IPS DF 6.9 (cell line): ENCODE results near the gene CRYBG1.
"Not testable (repeated sequence)": the region's sequence is repeated elsewhere in the genome, so short reads cannot be mapped to it uniquely, and the experiment has no call there.

Source experiments
- DNase-seq: peaks from one replicate; pipeline ENCODE4 v3.0.0-alpha.2; 2013; ENCODE audit warnings: low read depth, low spot score
- H3K27ac ChIP-seq: one replicate; pipeline ENCODE4 v1.5.1; 2013; ENCODE audit warnings: low read length, control low read depth
- H3K27me3 ChIP-seq: 2 replicates; pipeline ENCODE4 v1.6.1; 2013; ENCODE audit warnings: mild to moderate bottlenecking, low read length; ENCODE audit not compliant: control insufficient read depth, insufficient read depth
- H3K36me3 ChIP-seq: 2 replicates; pipeline ENCODE4 v1.6.1; 2013; ENCODE audit warnings: low read length; ENCODE audit not compliant: control insufficient read depth, insufficient read depth
- H3K4me1 ChIP-seq: 2 replicates; pipeline ENCODE4 v1.6.1; 2013; ENCODE audit warnings: low read length; ENCODE audit not compliant: control insufficient read depth, insufficient read depth
- H3K4me3 ChIP-seq: 2 replicates; pipeline ENCODE4 v1.5.1; 2013; ENCODE audit warnings: mild to moderate bottlenecking, low read length
- H3K9me3 ChIP-seq: 2 replicates; pipeline ENCODE4 v1.6.1; 2013; ENCODE audit warnings: low read length, inconsistent platforms; ENCODE audit not compliant: control insufficient read depth, insufficient read depth
- WGBS: extraction: QIAGEN DNeasy Blood & Tissue Kit; methylation state at CpG from one replicate; pipeline ENCODE4 v1.1.7; 2013; ENCODE audit warnings: mixed read lengths, missing lambda C conversion rate; ENCODE audit not compliant: insufficient read length, insufficient coverage; 5-methylcytosine and 5-hydroxymethylcytosine counted together

Gene CRYBG1

DNA sequence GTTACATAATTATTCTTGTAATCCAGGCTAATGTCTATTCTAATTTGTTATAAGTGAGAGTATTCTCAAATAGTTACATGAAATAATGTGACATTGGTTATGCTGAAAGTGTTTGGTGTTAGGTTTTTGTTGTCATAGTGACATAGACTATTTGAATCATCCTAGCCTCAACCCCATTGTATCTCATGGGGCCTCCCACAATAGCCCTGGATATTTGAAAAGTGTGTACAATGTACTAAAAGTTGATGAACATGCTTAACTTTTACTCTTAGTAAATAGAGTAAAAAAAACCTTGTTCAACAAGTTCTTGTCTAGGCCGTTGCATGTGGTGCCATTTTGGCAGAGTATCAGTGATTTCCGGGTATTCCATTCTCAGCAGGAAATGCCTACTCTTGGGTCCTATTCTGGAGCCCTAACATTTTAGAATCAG is 185.8 kb downstream of the CRYBG1 start:
- no CpG with 5 or more reads among the region's 2 CpGs for WGBS
- no peak for DNase-seq
- Histone ChIP-seq H3K4me3 (no peak overlapping the region), H3K27me3 (no peaks in the 10 kb centered on the region), H3K36me3 (peaks cover 2% of the 10 kb centered on the region; the same call in 1 of the 2 replicates), H3K9me3 (no peaks in the 10 kb centered on the region), H3K4me1 (0 out of 2 replicates have a peak, but pooled peaks cover 1% of the 10 kb centered on the region), H3K27ac (no peak overlapping the region)

DNA sequence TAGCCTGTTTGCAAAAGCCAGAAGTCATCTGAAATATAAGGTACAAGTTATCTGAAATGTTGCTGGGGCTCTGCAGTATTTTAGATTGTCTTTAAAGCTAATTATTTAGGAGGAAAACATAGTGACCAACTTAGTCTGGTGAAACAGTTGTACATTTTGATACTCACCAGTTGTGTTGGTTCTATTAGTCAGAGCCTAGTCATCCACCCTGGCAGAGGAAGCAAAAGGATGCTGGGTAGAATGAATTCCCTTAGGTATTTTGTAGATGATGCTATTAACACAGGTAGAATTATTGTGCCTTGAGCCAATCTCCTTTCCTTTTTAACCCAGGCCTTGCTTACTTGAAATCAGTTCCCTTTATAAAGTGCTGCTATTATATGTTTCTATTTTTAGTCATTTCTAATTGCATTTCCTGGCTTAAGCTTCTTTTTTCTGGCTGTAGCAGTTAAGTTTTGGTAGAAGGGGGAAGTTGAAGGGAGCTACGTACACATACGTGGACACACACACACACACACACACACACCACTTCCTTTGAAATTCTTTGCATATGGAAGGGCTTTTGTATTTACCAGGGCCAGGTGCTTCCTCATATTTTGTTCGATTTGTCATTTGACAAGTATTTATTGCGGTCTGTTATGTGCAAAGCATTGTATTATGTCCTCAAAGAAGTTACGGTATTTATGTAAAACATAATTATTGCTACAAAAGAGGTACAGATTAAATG is 186.3 kb downstream of the CRYBG1 start:
- Histone ChIP-seq H3K27ac (no peak overlapping the region), H3K9me3 (no peaks in the 10 kb centered on the region), H3K36me3 (peaks cover 2% of the 10 kb centered on the region; the same call in 1 of the 2 replicates), H3K4me3 (no peak overlapping the region), H3K27me3 (no peaks in the 10 kb centered on the region), H3K4me1 (0 out of 2 replicates have a peak, but pooled peaks cover 1% of the 10 kb centered on the region)
- DNase-seq = no peak
- WGBS = no CpG with 5 or more reads among the region's 5 CpGs

DNA sequence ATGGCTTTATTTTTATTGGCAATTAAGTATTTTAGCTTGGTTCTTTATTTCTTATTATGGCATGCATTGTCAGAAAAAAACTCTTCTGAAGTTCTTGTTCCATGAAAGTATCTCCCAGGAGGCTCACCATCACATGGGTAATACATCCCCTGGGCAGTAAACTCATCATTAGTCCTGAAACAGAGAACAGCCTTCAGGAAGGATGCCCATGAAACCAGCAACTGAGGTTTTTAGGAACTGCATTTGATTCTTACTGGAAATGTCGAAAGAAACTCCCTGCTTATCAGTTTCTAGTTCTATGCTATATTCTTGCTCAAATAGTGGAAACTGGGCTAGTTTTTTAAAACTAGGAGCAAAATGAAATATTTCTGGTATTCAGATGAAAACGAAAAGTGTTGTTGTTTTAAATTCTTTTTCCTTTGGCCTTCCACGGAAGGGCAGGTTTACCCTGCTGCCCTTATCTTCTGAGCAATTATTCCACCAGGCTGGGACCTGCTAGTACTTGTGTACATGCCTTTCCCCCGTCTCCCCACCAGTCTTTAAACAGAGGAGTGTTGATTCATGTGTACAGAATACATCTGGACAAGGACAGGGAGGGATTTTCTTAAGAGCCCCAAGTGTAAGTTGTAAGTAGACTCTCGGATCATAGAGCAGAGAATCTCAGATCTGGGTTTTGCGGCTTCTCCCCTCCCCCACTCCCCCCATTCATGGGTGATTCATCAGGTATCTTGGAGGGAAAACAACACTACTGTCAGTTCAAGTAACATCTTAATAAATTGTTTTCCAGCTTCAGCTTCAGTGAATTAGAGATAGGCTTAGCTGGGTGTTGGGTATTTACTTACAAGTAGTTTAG is 187.3 kb downstream of the CRYBG1 start:
- Histone ChIP-seq H3K36me3 (peaks cover 2% of the 10 kb centered on the region; the same call in 1 of the 2 replicates), H3K4me3 (no peak overlapping the region), H3K9me3 (no peaks in the 10 kb centered on the region), H3K4me1 (0 out of 2 replicates have a peak, but pooled peaks cover 1% of the 10 kb centered on the region), H3K27me3 (no peaks in the 10 kb centered on the region), H3K27ac (no peak overlapping the region)
- WGBS = no CpG with 5 or more reads among the region's 6 CpGs
- no peak for DNase-seq

DNA sequence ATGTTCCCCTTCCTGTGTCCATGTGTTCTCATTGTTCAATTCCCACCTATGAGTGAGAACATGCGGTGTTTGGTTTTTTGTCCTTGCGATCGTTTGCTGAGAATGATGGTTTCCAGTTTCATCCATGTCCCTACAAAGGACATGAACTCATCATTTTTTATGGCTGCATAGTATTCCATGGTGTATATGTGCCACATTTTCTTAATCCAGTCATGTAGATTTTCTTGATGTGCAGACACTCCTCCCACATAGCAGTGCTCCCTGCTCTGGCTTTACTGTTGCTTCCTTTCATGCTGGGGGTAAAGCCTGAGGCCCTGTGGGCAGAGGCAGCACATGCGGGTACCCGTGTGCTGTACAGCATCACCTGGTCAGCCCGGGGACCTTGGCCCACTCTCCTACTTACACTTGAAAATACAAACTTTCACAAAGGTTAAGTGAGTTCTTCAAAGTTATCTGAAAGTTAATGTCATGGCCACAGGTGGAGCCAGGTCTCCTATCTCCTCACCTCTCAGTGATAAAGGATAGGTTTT is 188.5 kb downstream of the CRYBG1 start:
- not testable (repeated sequence) for H3K9me3 ChIP-seq, H3K4me1 ChIP-seq, H3K27me3 ChIP-seq, H3K27ac ChIP-seq, H3K36me3 ChIP-seq, DNase-seq, H3K4me3 ChIP-seq
- no CpG with 5 or more reads among the region's 6 CpGs for WGBS

DNA sequence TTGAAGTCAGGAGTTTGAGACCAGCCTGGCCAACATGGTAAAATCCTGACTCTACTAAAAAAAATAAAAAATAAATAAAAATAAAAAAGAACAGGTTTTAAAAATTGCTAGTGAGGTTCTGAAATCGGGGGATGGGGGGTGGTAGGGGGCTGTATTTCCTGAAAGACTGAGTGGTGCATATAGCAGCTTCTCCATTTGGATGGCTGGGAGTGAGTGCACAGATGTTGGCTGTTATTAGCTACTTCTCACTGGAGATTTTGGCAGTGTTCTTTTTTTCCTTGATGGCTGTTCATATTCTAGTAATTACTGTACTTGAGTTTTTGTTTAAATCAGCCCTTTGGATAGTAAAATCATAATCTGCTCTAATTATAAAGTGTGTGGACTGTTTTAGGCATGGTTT is 189.0 kb downstream of the CRYBG1 start:
- no peak for DNase-seq
- Histone ChIP-seq H3K27me3 (no peaks in the 10 kb centered on the region), H3K27ac (no peak overlapping the region), H3K4me3 (no peak overlapping the region), H3K9me3 (no peaks in the 10 kb centered on the region), H3K4me1 (0 out of 2 replicates have a peak, but pooled peaks cover 1% of the 10 kb centered on the region), H3K36me3 (peaks cover 2% of the 10 kb centered on the region; the same call in 1 of the 2 replicates)
- no CpG with 5 or more reads among the region's 1 CpG for WGBS

DNA sequence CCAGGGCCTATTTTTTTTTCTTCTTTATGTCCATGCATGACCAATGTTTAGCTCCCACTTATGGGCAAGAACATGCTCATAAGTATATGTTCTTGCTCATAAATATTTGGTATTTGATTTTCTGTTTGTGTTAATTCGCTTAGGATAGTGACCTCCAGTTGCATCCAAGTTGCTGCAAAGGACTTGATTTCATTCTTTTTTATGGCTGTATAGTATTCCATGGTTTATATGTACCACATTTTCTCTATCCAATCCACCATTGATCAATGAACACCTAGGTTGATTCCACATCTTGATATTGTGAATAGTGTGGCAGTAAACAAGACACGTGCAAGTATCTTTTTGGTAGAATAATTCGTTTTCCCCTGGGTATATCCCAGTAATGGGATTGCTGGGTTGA is 190.6 kb downstream of the CRYBG1 start:
- no CpG with 5 or more reads among the region's 3 CpGs for WGBS
- H3K36me3 ChIP-seq = peaks cover 2% of the 10 kb centered on the region; the same call in 1 of the 2 replicates
- DNase-seq = no peak

DNA sequence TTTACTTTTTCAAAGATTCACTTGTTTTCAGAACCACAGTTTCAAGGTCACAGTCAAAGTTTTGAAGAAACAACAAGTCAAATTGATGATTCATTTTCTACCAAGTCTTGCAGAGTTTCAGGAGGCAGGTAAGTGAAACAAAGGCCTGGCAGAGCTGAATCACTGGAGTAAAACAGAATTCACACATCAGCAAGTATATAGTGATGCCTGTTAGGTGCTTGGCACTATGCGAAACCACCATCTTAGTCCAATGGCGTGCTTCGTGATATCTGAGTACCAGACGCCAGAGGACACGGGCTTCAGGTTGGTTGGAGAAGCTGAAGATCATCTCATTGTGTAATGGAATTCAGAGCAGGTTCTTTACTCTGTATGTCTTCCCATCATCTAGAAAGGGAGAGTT is 192.9 kb downstream of the CRYBG1 start:
- no peak for DNase-seq
- Histone ChIP-seq H3K4me3 (no peak overlapping the region), H3K27me3 (no peaks in the 10 kb centered on the region), H3K4me1 (0 out of 2 replicates have a peak, but pooled peaks cover 1% of the 10 kb centered on the region), H3K9me3 (no peaks in the 10 kb centered on the region), H3K36me3 (peaks cover 2% of the 10 kb centered on the region; the same call in 1 of the 2 replicates), H3K27ac (no peak overlapping the region)
- WGBS = no CpG with 5 or more reads among the region's 5 CpGs

More for the DNA sequence above, 190.6 kb downstream of the CRYBG1 start:
- H3K9me3 ChIP-seq = no peaks in the 10 kb centered on the region
- H3K27me3 ChIP-seq = no peaks in the 10 kb centered on the region
- no peak overlapping the region for H3K4me3 ChIP-seq
- 0 out of 2 replicates have a peak, but pooled peaks cover 1% of the 10 kb centered on the region for H3K4me1 ChIP-seq
- no peak overlapping the region for H3K27ac ChIP-seq

DNA sequence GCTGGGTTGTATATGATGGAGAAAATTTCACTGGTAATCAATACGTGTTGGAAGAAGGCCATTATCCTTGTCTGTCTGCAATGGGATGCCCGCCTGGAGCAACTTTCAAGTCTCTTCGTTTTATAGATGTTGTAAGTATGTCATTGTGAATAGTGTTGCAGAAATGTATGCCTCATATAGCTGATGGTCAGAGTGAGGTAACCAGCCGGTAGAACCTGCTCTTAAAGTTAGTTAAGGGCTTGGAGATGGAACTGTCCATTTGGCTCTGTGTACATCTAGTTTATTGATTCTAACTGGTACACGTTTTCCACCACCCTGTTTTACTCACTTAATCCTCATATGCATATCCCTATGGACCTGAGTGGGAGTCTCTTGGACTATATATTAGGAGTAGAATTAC is 195.2 kb downstream of the CRYBG1 start:
- no peak overlapping the region for H3K27ac ChIP-seq
- H3K4me3 ChIP-seq = no peak overlapping the region
- H3K36me3 ChIP-seq = no peaks in the 10 kb centered on the region
- WGBS = no CpG with 5 or more reads among the region's 5 CpGs
- H3K9me3 ChIP-seq = no peaks in the 10 kb centered on the region
- H3K27me3 ChIP-seq = no peaks in the 10 kb centered on the region
- H3K4me1 ChIP-seq = no peaks in the 10 kb centered on the region
- no peak for DNase-seq

DNA sequence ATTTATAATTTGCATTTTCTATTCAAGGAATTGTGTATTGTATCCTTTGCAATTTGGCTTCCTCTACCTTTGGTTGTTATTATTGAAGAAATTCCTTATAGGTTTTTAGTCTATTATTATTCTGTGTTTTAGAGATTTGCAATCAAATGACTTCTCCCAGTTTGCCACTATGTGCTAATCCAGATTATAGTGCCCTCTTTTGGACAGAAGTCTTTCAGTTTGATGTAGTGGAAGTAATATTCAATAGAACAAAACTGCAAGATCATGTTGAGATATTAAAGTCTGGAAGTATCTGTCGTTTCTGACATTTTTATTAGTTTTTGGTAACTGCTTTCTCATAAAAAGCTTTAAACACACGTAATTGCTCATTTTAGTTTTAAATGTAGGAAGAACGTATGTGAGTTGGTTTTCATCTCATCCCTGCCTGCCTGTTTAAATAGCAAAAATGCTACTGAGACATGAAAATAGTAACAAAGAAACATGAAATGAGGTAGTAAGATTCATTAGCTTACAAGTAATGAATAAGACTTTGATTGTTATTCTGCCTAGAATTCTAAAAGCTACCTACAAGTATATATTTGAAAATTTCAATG is 195.9 kb downstream of the CRYBG1 start:
- no peak overlapping the region for H3K27ac ChIP-seq
- DNase-seq = no peak
- no peaks in the 10 kb centered on the region for H3K27me3 ChIP-seq
- H3K36me3 ChIP-seq = no peaks in the 10 kb centered on the region
- H3K9me3 ChIP-seq = no peaks in the 10 kb centered on the region
- no CpG with 5 or more reads among the region's 3 CpGs for WGBS
- H3K4me3 ChIP-seq = no peak overlapping the region
- H3K4me1 ChIP-seq = no peaks in the 10 kb centered on the region

DNA sequence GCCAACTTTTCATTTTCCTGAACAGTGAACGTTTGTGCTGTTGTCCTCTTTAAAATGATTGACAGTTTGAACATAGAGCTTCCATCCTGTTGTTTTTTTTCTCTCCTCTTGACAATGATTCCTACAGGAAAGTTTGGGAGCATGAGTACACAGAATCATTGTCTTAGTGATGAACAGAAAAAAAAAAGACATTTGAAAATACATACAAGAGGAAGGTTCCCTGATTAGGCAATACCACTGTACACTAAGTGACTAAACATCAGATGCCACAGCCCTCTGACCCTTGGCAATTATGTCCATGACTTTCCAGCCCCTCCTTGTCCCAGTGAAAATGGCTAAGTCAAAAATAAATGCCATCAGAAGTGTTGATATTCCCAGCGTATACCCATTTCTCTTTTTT is 197.3 kb downstream of the CRYBG1 start:
- no CpG with 5 or more reads among the region's 2 CpGs for WGBS
- no peak overlapping the region for H3K4me3 ChIP-seq
- no peaks in the 10 kb centered on the region for H3K36me3 ChIP-seq
- H3K27me3 ChIP-seq = no peaks in the 10 kb centered on the region
- no peaks in the 10 kb centered on the region for H3K9me3 ChIP-seq
- no peaks in the 10 kb centered on the region for H3K4me1 ChIP-seq
- no peak for DNase-seq
- H3K27ac ChIP-seq = no peak overlapping the region
